SK-N-SH treated with all-trans-retinoic acid at 6 μM for 48 hours (cell line): ENCODE measurements around the gene OGFOD3.

ENCODE experiments used
- TCF4 ChIP-seq: fragments of 250-450 bp; sonication (Bioruptor Pico); IDR thresholded peaks from 2 replicates; pipeline ENCODE4 v1.8.0; 2021; ENCODE audit warnings: mild to moderate bottlenecking, moderate library complexity, borderline replicate concordance
- ZFP3 ChIP-seq: fragments of 250-450 bp; sonication (Bioruptor Pico); IDR thresholded peaks from 2 replicates; pipeline ENCODE4 v1.5.0; 2020; ENCODE audit warnings: mild to moderate bottlenecking, moderate library complexity

- TF ChIP-seq ZFP3 (no peak), TCF4 (CRISPR knock-in tag) (no peak)
Measured at GRCh38 chr17:82386881-82387704, 31.3 kb downstream of the OGFOD3 start.
